HG02884 (cell line): Measurements from ENCODE around the gene FANCB.
A peak's percentile ranks its signal among the peaks of the same experiment; 100 is the strongest.

Experiments
- ATAC-seq: cut with Tn5 transposase; IDR thresholded peaks from one replicate; pipeline ENCODE4 v1.9.1; 2021; ENCODE audit warnings: mild to moderate bottlenecking, moderate library complexity; ENCODE audit not compliant: unreplicated experiment

FANCB gene

GRCh38 chrX:14872851-14873675 is at the start of gene FANCB, which contains the start of gene MOSPD2:
Gene FANCB, minus strand, starts transcription at chrX:14873069. Its CDS starts 7,559 bp downstream, at chrX:14865510.
Gene MOSPD2, plus strand, starts transcription at chrX:14873421. Its CDS starts 108 bp downstream, at chrX:14873529.
- peak; percentile 94 for ATAC-seq

- ATAC-seq, result no peak
Measured at GRCh38 chrX:14922437-14922836, 49.6 kb upstream of the FANCB start.

- ATAC-seq, result no peak
Measured at GRCh38 chrX:14920196-14920595, 47.3 kb upstream of the FANCB start.

- no peak for ATAC-seq
Measured at GRCh38 chrX:14919407-14919806, 46.5 kb upstream of the FANCB start.

- ATAC-seq, result no peak
Measured at GRCh38 chrX:14916017-14916674, 43.3 kb upstream of the FANCB start.

GRCh38 chrX:14915596-14915995 is 42.7 kb upstream of the FANCB start:
- no peak for ATAC-seq

GRCh38 chrX:14913241-14913640 is 40.4 kb upstream of the FANCB start:
- ATAC-seq, result no peak

- ATAC-seq, result no peak
Measured at GRCh38 chrX:14903891-14904290, 31.0 kb upstream of the FANCB start.

- ATAC-seq, result no peak
Measured at GRCh38 chrX:14902537-14902936, 29.7 kb upstream of the FANCB start.

- ATAC-seq, result no peak
Measured at GRCh38 chrX:14899607-14900006, 26.7 kb upstream of the FANCB start.

- no peak for ATAC-seq
Measured at GRCh38 chrX:14897042-14897441, 24.2 kb upstream of the FANCB start.

GRCh38 chrX:14896273-14896672 is 23.4 kb upstream of the FANCB start:
- ATAC-seq, result no peak

- no peak for ATAC-seq
Measured at GRCh38 chrX:14886252-14886651, 13.4 kb upstream of the FANCB start.

- ATAC-seq, result no peak
Measured at GRCh38 chrX:14884714-14885113, 11.8 kb upstream of the FANCB start.

- ATAC-seq, result no peak
Measured at GRCh38 chrX:14883826-14884225, 11.0 kb upstream of the FANCB start.

GRCh38 chrX:14875624-14876023 is 2.8 kb upstream of the FANCB start:
- ATAC-seq, result no peak

- ATAC-seq, result no peak
Measured at GRCh38 chrX:14873676-14874049, 794 bp upstream of the FANCB start.

GRCh38 chrX:14872355-14872754 is 514 bp downstream of the FANCB start:
- ATAC-seq, result no peak

GRCh38 chrX:14871767-14872166 is 1.1 kb downstream of the FANCB start:
- no peak for ATAC-seq

- no peak for ATAC-seq
Measured at GRCh38 chrX:14865201-14865600, 7.7 kb downstream of the FANCB start.

- no peak for ATAC-seq
Measured at GRCh38 chrX:14864631-14865030, 8.2 kb downstream of the FANCB start.

GRCh38 chrX:14851526-14851925 is 21.3 kb downstream of the FANCB start:
- ATAC-seq, result no peak
